Endothelial cell of umbilical vein (primary cell): ENCODE measurements around the gene TMPRSS3. TPM values are rescaled to one million over a fixed set of nuclear protein-coding genes. Genes with fewer than 3 reads are reported as not detected.

Experiments used
- BruUV-seq: library from RNA; stranded (reverse); fragments of 400-500 nt; replicated peaks from 2 replicates; lab custom pipeline; 2021; lab: Mats Ljungman, UMichigan
- CTCF ChIA-PET: fragments of 300-600, 350-600 bp; sonication (Branson Sonifier 250); formaldehyde crosslinking; loops from one replicate; lab custom pipeline; 2021; ENCODE audit warnings: antibody characterized with exemption, inconsistent platforms; lab: Charles Lee
- POLR2A ChIA-PET: fragments of 300-600, 350-600 bp; sonication (Branson Sonifier 250); formaldehyde crosslinking; loops from one replicate; lab custom pipeline; 2021; ENCODE audit warnings: antibody characterized with exemption, inconsistent platforms; lab: Charles Lee
- DNase-seq: peaks from one replicate; pipeline ENCODE4 v3.0.0-alpha.2; 2011; ENCODE audit warnings: low read depth, low spot score
- FAIRE-seq: peaks from 2 replicates; lab custom pipeline; 2011; peaks lifted over from hg19 to GRCh38; lab: Jason Lieb, UNC
- H2AFZ ChIP-seq: 2 replicates; pipeline ENCODE4 v1.6.0; 2012; ENCODE audit warnings: low read depth, low read length, control low read depth, inconsistent platforms
- H3K27ac ChIP-seq: 2 replicates; pipeline ENCODE4 v1.5.1; 2011; ENCODE audit warnings: low read depth, mild to moderate bottlenecking, control low read depth, low read length, moderate library complexity; ENCODE audit not compliant: insufficient read depth
- H3K27me3 ChIP-seq, 2 experiments: 2 replicates each; pipeline versions ENCODE4 v1.6.0 to v1.6.1; 2011; ENCODE audit warnings: low read length in 2 of 2, mixed read lengths in 1 of 2; ENCODE audit not compliant: control insufficient read depth in 2 of 2, insufficient read depth in 2 of 2
- H3K36me3 ChIP-seq, 2 experiments: 2 replicates in 1 of 2; 3 replicates in 1 of 2; pipeline ENCODE4 v1.5.1; 2011; ENCODE audit warnings: low read length in 2 of 2, mild to moderate bottlenecking in 1 of 2, moderate library complexity in 1 of 2; ENCODE audit not compliant: control insufficient read depth in 2 of 2, insufficient read depth in 2 of 2; ENCODE audit errors: extremely low read depth in 1 of 2
- H3K4me1 ChIP-seq: 3 replicates; pipeline ENCODE4 v1.5.1; 2011; ENCODE audit warnings: mild to moderate bottlenecking, low read length; ENCODE audit not compliant: control insufficient read depth, insufficient read depth; ENCODE audit errors: extremely low read depth
- H3K4me2 ChIP-seq: 2 replicates; pipeline ENCODE4 v1.6.1; 2011; ENCODE audit warnings: low read length, control low read depth, mixed read lengths; ENCODE audit not compliant: insufficient read depth
- H3K4me3 ChIP-seq, 3 experiments: fragments of 200-600 bp in 1 of 3; sonication (generic), shearing (Covaris generic) in 1 of 3; replicated peaks in 1 of 3; 2 replicates each; pipeline ENCODE4 v1.5.1; 2011 to 2016; ENCODE audit warnings: control low read depth in 3 of 3, low read length in 3 of 3, mild to moderate bottlenecking in 2 of 3, inconsistent platforms in 1 of 3, low read depth in 1 of 3, moderate library complexity in 1 of 3; ENCODE audit not compliant: insufficient read depth in 1 of 3
- H3K79me2 ChIP-seq: 2 replicates; pipeline ENCODE4 v1.6.0; 2012; ENCODE audit warnings: low read length, inconsistent platforms; ENCODE audit not compliant: control insufficient read depth, insufficient read depth
- H3K9ac ChIP-seq: replicated peaks from 2 replicates; pipeline ENCODE3; 2011; ENCODE audit warnings: low read length, control low read depth; ENCODE audit not compliant: insufficient read depth; ENCODE audit errors: extremely low read depth
- H3K9me1 ChIP-seq: replicated peaks from 3 replicates; pipeline ENCODE4 v1.6.0; 2011; ENCODE audit warnings: mild to moderate bottlenecking, low read length; ENCODE audit not compliant: control insufficient read depth, insufficient read depth; ENCODE audit errors: extremely low read depth
- H3K9me3 ChIP-seq: replicated peaks from 2 replicates; pipeline ENCODE4 v1.5.1; 2012; ENCODE audit warnings: low read length, inconsistent platforms; ENCODE audit not compliant: control insufficient read depth, insufficient read depth
- H4K20me1 ChIP-seq: replicated peaks from 2 replicates; pipeline ENCODE3; 2011; ENCODE audit warnings: mild to moderate bottlenecking, low read length; ENCODE audit not compliant: control insufficient read depth, insufficient read depth; ENCODE audit errors: extremely low read depth
- EZH2 ChIP-seq: IDR thresholded peaks from 2 replicates; pipeline ENCODE4 v1.6.1; 2012; ENCODE audit warnings: borderline replicate concordance, low read depth, mild to moderate bottlenecking, moderate library complexity, low read length, inconsistent platforms; ENCODE audit not compliant: severe bottlenecking
- FOS ChIP-seq: IDR thresholded peaks from 2 replicates; pipeline ENCODE4 v1.6.1; 2011; ENCODE audit warnings: mild to moderate bottlenecking, low read length, moderate library complexity, borderline replicate concordance; ENCODE audit not compliant: insufficient read depth
- GATA2 ChIP-seq: IDR thresholded peaks from 2 replicates; pipeline ENCODE4 v1.7.0; 2011; ENCODE audit warnings: low read depth, mild to moderate bottlenecking, moderate library complexity, mixed read lengths, low read length; ENCODE audit not compliant: insufficient read length, insufficient read depth
- JUN ChIP-seq: IDR thresholded peaks from 2 replicates; pipeline ENCODE4 v1.6.1; 2011; ENCODE audit warnings: borderline replicate concordance, low read depth; ENCODE audit not compliant: insufficient read length, insufficient read depth
- MAX ChIP-seq: IDR thresholded peaks from 2 replicates; pipeline ENCODE4 v1.6.1; 2011; ENCODE audit not compliant: insufficient read depth, insufficient read length
- MYC ChIP-seq: IDR thresholded peaks from one replicate; pipeline ENCODE4 v1.6.1; 2011; ENCODE audit warnings: mild to moderate bottlenecking, low read depth, low read length
- POLR2A ChIP-seq: IDR thresholded peaks from 2 replicates; pipeline ENCODE4 v1.6.1; 2012; ENCODE audit warnings: low read depth, mild to moderate bottlenecking, control low read depth, low read length
- POLR2AphosphoS5 ChIP-seq: IDR thresholded peaks from 2 replicates; pipeline ENCODE4 v1.6.1; 2012; ENCODE audit warnings: low read depth, mild to moderate bottlenecking, control low read depth, low read length, moderate library complexity; ENCODE audit not compliant: insufficient read depth
- dilution Hi-C: fragments of 300-500 bp; cut with MboI; formaldehyde crosslinking; loops from one replicate; pipeline ENCODE4 v1.15.0; 2019; ENCODE audit warnings: low sequenced_read_pairs; ENCODE audit not compliant: extremely low pct_ligation_motif_present
- intact Hi-C: fragments of 100-400 bp; cut with micrococcal nuclease; formaldehyde crosslinking; loops from one replicate; pipeline ENCODE4 v1.10.0; 2022
- polyA plus RNA-seq, 4 experiments: library from polyadenylated mRNA; depleted of rRNA in 3 of 4; stranded (reverse) in 3 of 4; unstranded in 1 of 4; fragments of >200 nt; gene quantifications; 2 replicates each; pipeline versions ENCODE4 v1.2.1 to v1.2.3, GENCODE V29; 2011 to 2012; ENCODE audit warnings: missing spikeins in 1 of 4
- total RNA-seq: library from RNA; stranded (reverse); gene quantifications from 2 replicates; pipeline ENCODE4 v1.2.3, GENCODE V29; 2021
- TF ChIP-seq, protein P1 (sequence below), 2 donors: IDR thresholded peaks; 1 replicate in 1 of 2; 2 replicates in 1 of 2; pipeline ENCODE4 v1.5.1; 2011; ENCODE audit warnings: low read length in 2 of 2, mild to moderate bottlenecking in 2 of 2, moderate library complexity in 2 of 2, control low read depth in 1 of 2, inconsistent platforms in 1 of 2, low read depth in 1 of 2; ENCODE audit not compliant: insufficient read depth in 1 of 2; ENCODE audit errors: extremely low read depth in 1 of 2

Gene TMPRSS3
- total and polyA plus RNA-seq, 2 donors (not counting 3 experiments of a cell fraction or from before 2014, with no cell fraction given) = not detected

- H3K4me2 ChIP-seq = no peak overlapping the region
- H3K4me3 ChIP-seq = no peak overlapping the region
- no peak overlapping the region for H2AFZ ChIP-seq
- ChIA-PET CTCF (no interaction called here), POLR2A (no interaction called here)
- no peak for DNase-seq
- no peaks in the 10 kb centered on the region for H3K36me3 ChIP-seq
- no peaks in the 10 kb centered on the region for H4K20me1 ChIP-seq
- BruUV-seq = no TSS peak
- H3K79me2 ChIP-seq = no peaks in the 10 kb centered on the region
- no peaks in the 10 kb centered on the region for H3K9me1 ChIP-seq
- intact Hi-C loops = no loop called here
- H3K4me1 ChIP-seq = no peaks in the 10 kb centered on the region
- no peak for FAIRE-seq
- no peaks in the 10 kb centered on the region for H3K9me3 ChIP-seq
- no peak overlapping the region for H3K9ac ChIP-seq
- TF ChIP-seq GATA2 (no peak), MYC (no peak), JUN (no peak), POLR2A (no peak), POLR2AphosphoS5 (no peak), FOS (no peak), EZH2 (no peak), MAX (no peak)
- TF ChIP-seq, protein P1, sequence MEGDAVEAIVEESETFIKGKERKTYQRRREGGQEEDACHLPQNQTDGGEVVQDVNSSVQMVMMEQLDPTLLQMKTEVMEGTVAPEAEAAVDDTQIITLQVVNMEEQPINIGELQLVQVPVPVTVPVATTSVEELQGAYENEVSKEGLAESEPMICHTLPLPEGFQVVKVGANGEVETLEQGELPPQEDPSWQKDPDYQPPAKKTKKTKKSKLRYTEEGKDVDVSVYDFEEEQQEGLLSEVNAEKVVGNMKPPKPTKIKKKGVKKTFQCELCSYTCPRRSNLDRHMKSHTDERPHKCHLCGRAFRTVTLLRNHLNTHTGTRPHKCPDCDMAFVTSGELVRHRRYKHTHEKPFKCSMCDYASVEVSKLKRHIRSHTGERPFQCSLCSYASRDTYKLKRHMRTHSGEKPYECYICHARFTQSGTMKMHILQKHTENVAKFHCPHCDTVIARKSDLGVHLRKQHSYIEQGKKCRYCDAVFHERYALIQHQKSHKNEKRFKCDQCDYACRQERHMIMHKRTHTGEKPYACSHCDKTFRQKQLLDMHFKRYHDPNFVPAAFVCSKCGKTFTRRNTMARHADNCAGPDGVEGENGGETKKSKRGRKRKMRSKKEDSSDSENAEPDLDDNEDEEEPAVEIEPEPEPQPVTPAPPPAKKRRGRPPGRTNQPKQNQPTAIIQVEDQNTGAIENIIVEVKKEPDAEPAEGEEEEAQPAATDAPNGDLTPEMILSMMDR (IDR thresholded peaks at IDR 0.05; ENCODE audit: extremely low read depth in 1 of 2, insufficient read depth in 1 of 2, low read depth in 1 of 2, low read length in 2 of 2) = no peak
- no peak overlapping the region for H3K27ac ChIP-seq
- dilution Hi-C loops = no loop called here
- peaks cover 3 to 11% of the 10 kb centered on the region in 2 experiments for H3K27me3 ChIP-seq
Measured at GRCh38 chr21:42411197-42411869, 15.5 kb upstream of the TMPRSS3 start.
